GM18505 (cell line): ENCODE results near the gene ITPKB.
A peak's percentile ranks its signal among the peaks of the same experiment; 100 is the strongest.

ENCODE experiments used
- ATAC-seq: cut with Tn5 transposase; IDR thresholded peaks from one replicate; pipeline ENCODE4 v1.9.1; 2021; ENCODE audit not compliant: unreplicated experiment
- POLR2A ChIP-seq: IDR thresholded peaks from 4 replicates; pipeline ENCODE4 v1.6.1; 2011; ENCODE audit warnings: borderline replicate concordance; ENCODE audit not compliant: insufficient read depth, insufficient read length; ENCODE audit errors: extremely low read depth

ITPKB gene

GRCh38 chr1:226654668-226655055 is 84.4 kb downstream of the ITPKB start:
- no peak for ATAC-seq
- TF ChIP-seq POLR2A: no peak

- no peak for TF ChIP-seq POLR2A
- ATAC-seq: no peak
Measured at GRCh38 chr1:226654046-226654667, 84.9 kb downstream of the ITPKB start.

GRCh38 chr1:226653311-226653921 is 85.7 kb downstream of the ITPKB start:
- peak; percentile 68 for ATAC-seq

GRCh38 chr1:226652613-226653012 is 86.5 kb downstream of the ITPKB start:
- no peak for ATAC-seq
- TF ChIP-seq POLR2A: no peak

More at GRCh38 chr1:226653311-226653921, 85.7 kb downstream of the ITPKB start:
- TF ChIP-seq POLR2A: no peak

- TF ChIP-seq POLR2A: no peak
- no peak for ATAC-seq
Measured at GRCh38 chr1:226651732-226652105, 87.4 kb downstream of the ITPKB start.

GRCh38 chr1:226651041-226651731 is 87.9 kb downstream of the ITPKB start:
- TF ChIP-seq POLR2A: no peak
- no peak for ATAC-seq

- no peak for ATAC-seq
- no peak for TF ChIP-seq POLR2A
Measured at GRCh38 chr1:226650236-226650841, 88.7 kb downstream of the ITPKB start.

GRCh38 chr1:226649780-226650179 is 89.3 kb downstream of the ITPKB start:
- TF ChIP-seq POLR2A: no peak
- ATAC-seq: no peak

GRCh38 chr1:226649244-226649643 is 89.8 kb downstream of the ITPKB start:
- no peak for TF ChIP-seq POLR2A

GRCh38 chr1:226648421-226648820 is 90.7 kb downstream of the ITPKB start:
- TF ChIP-seq POLR2A: no peak
- no peak for ATAC-seq

More at GRCh38 chr1:226649244-226649643, 89.8 kb downstream of the ITPKB start:
- ATAC-seq: no peak

- no peak for ATAC-seq
- TF ChIP-seq POLR2A: no peak
Measured at GRCh38 chr1:226647719-226648118, 91.4 kb downstream of the ITPKB start.

GRCh38 chr1:226646870-226647449 is 92.1 kb downstream of the ITPKB start:
- TF ChIP-seq POLR2A: no peak
- no peak for ATAC-seq
